Gastroesophageal sphincter (tissue), 4 donors: ENCODE results near the gene ST6GALNAC6. TPM values are rescaled to one million over a fixed set of nuclear protein-coding genes. Genes with fewer than 3 reads are reported as not detected.

Source experiments
- ATAC-seq: fragments of 150-250 bp; one replicate; pipeline ENCODE4 v1.9.1; 2016; ENCODE audit warnings: mild to moderate bottlenecking, moderate library complexity
- H3K27ac ChIP-seq, 4 donors: fragments of 200-600 bp; sonication (generic) in 3 of 4; 1 replicate in 3 of 4; 2 replicates in 1 of 4; pipeline ENCODE4 v1.5.1; 2016 to 2019
- H3K27me3 ChIP-seq: fragments of 200-600 bp; sonication (generic); one replicate; pipeline ENCODE4 v1.5.1; 2019
- H3K36me3 ChIP-seq, 2 donors: fragments of 200-600 bp; sonication (generic); one replicate each; pipeline ENCODE4 v1.5.1; 2019; ENCODE audit warnings: control low read depth in 1 of 2
- H3K4me1 ChIP-seq, 3 donors: fragments of 200-600 bp; sonication (generic); 1 replicate in 2 of 3; 2 replicates in 1 of 3; pipeline ENCODE4 v1.5.1; 2016 to 2019; ENCODE audit warnings: control low read depth in 2 of 3
- H3K4me3 ChIP-seq, 2 donors: fragments of 200-600 bp; sonication (generic); one replicate each; pipeline ENCODE4 v1.5.1; 2019; ENCODE audit warnings: mild to moderate bottlenecking in 1 of 2, moderate library complexity in 1 of 2
- H3K9me3 ChIP-seq, 3 donors: fragments of 200-600 bp; sonication (generic); one replicate each; pipeline ENCODE4 v1.5.1; 2017 to 2019; ENCODE audit warnings: control low read depth in 2 of 3
- EP300 ChIP-seq: sonication (generic); formaldehyde crosslinking; IDR thresholded peaks from one replicate; pipeline ENCODE4 v1.6.1; 2017; ENCODE audit warnings: antibody characterized with exemption, mild to moderate bottlenecking
- POLR2A ChIP-seq, 2 donors: fragments of 450-650 bp; IDR thresholded peaks; one replicate each; pipeline ENCODE4 v1.6.1; 2017; ENCODE audit warnings: antibody characterized with exemption in 2 of 2, mild to moderate bottlenecking in 2 of 2, moderate library complexity in 1 of 2
- POLR2AphosphoS5 ChIP-seq: sonication (generic); formaldehyde crosslinking; IDR thresholded peaks from one replicate; pipeline ENCODE4 v1.6.1; 2017; ENCODE audit warnings: antibody characterized with exemption
- WGBS, 2 donors: methylation state at CpG; one replicate each; pipeline ENCODE4 v1.1.5; 2018; ENCODE audit warnings: low coverage in 1 of 2; 5-methylcytosine and 5-hydroxymethylcytosine counted together
- total RNA-seq, 4 donors: library from RNA; depleted of rRNA; stranded (reverse); fragments of >200 nt; gene quantifications; one replicate each; pipeline ENCODE4 v1.1.0, GENCODE V29; 2016
- TF ChIP-seq, protein P1 (sequence below), 4 experiments: fragments of 200-600 bp in 2 of 4; fragments of 450-650 bp in 2 of 4; sonication (generic) in 1 of 4; IDR thresholded peaks; one replicate each; pipeline ENCODE4 v1.5.1; 2017 to 2019; ENCODE audit warnings: antibody characterized with exemption in 4 of 4, mild to moderate bottlenecking in 2 of 4, moderate library complexity in 2 of 4

ST6GALNAC6 gene
- total RNA-seq, 4 donors from 2014 or later: 112 to 146 (median 132) TPM

- TF ChIP-seq, protein P1, sequence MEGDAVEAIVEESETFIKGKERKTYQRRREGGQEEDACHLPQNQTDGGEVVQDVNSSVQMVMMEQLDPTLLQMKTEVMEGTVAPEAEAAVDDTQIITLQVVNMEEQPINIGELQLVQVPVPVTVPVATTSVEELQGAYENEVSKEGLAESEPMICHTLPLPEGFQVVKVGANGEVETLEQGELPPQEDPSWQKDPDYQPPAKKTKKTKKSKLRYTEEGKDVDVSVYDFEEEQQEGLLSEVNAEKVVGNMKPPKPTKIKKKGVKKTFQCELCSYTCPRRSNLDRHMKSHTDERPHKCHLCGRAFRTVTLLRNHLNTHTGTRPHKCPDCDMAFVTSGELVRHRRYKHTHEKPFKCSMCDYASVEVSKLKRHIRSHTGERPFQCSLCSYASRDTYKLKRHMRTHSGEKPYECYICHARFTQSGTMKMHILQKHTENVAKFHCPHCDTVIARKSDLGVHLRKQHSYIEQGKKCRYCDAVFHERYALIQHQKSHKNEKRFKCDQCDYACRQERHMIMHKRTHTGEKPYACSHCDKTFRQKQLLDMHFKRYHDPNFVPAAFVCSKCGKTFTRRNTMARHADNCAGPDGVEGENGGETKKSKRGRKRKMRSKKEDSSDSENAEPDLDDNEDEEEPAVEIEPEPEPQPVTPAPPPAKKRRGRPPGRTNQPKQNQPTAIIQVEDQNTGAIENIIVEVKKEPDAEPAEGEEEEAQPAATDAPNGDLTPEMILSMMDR (IDR thresholded peaks at IDR 0.05): no peak
- no peak for TF ChIP-seq EP300
- TF ChIP-seq POLR2A (IDR thresholded peaks at IDR 0.05): no peak
- no peak for TF ChIP-seq POLR2AphosphoS5
- Histone ChIP-seq H3K9me3 (peaks cover 0 to 13% (median 0%) of the 10 kb centered on the region in 3 donors), H3K36me3 (peaks cover 0 to 100% of the 10 kb centered on the region in 2 donors), H3K4me3 (no peak overlapping the region), H3K27ac (no peak overlapping the region), H3K4me1 (peaks cover 0 to 11% (median 0%) of the 10 kb centered on the region in 3 donors), H3K27me3 (no peaks in the 10 kb centered on the region)
- no peak for ATAC-seq
- WGBS, 2 donors: 83% methylated on average over 1 of the region's 3 CpGs; no CpG with 5 or more reads in 1 of the 2 donors
These were observed 9.3 kb downstream of the ST6GALNAC6 start for GRCh38 chr9:127890053-127890452.

- WGBS, 2 donors: 68 to 69% methylated on average over 2 of the region's 2 CpGs
- TF ChIP-seq EP300 (no peak), POLR2AphosphoS5 (no peak), POLR2A (IDR thresholded peaks at IDR 0.05) (no peak)
- TF ChIP-seq, protein P1 (IDR thresholded peaks at IDR 0.05): no peak
These were observed 11.6 kb downstream of the ST6GALNAC6 start for GRCh38 chr9:127887792-127888191.

GRCh38 chr9:127886401-127886972 lies 12.9 kb downstream of the ST6GALNAC6 start:
- WGBS, 2 donors: 95 to 97% methylated on average over 4 to 9 of the region's 18 CpGs
- Histone ChIP-seq H3K36me3 (peaks cover 0 to 84% of the 10 kb centered on the region in 2 donors), H3K4me3 (no peak overlapping the region), H3K4me1 (peaks cover 0 to 30% (median 0%) of the 10 kb centered on the region in 3 donors), H3K27me3 (no peaks in the 10 kb centered on the region), H3K27ac (no peak overlapping the region), H3K9me3 (no peaks in the 10 kb centered on the region)
- TF ChIP-seq POLR2A (IDR thresholded peaks at IDR 0.05) (no peak), POLR2AphosphoS5 (no peak), EP300 (no peak)
- TF ChIP-seq, protein P1 (IDR thresholded peaks at IDR 0.05): no peak
- no peak for ATAC-seq

More at GRCh38 chr9:127887792-127888191, 11.6 kb downstream of the ST6GALNAC6 start:
- Histone ChIP-seq H3K4me3 (no peak overlapping the region), H3K36me3 (peaks cover 0 to 95% of the 10 kb centered on the region in 2 donors), H3K9me3 (peaks cover 0 to 2% (median 0%) of the 10 kb centered on the region in 3 donors), H3K27ac (no peak overlapping the region), H3K4me1 (peaks cover 0 to 28% (median 0%) of the 10 kb centered on the region in 3 donors), H3K27me3 (no peaks in the 10 kb centered on the region)
- ATAC-seq: no peak

GRCh38 chr9:127885508-127886281 lies 13.7 kb downstream of the ST6GALNAC6 start:
- WGBS, 2 donors: 53 to 90% methylated on average over 2 to 3 of the region's 13 CpGs
- TF ChIP-seq EP300: no peak
- TF ChIP-seq, protein P1 (IDR thresholded peaks at IDR 0.05): no peak
- TF ChIP-seq POLR2A (IDR thresholded peaks at IDR 0.05): no peak
- no peak for TF ChIP-seq POLR2AphosphoS5
- Histone ChIP-seq H3K27me3 (no peaks in the 10 kb centered on the region), H3K4me1 (peaks cover 0 to 30% (median 0%) of the 10 kb centered on the region in 3 donors), H3K9me3 (no peaks in the 10 kb centered on the region), H3K4me3 (no peak overlapping the region), H3K36me3 (peaks cover 0 to 76% of the 10 kb centered on the region in 2 donors), H3K27ac (peak overlapping the region in 3 of 4 donors; percentile 2 to 30 (median 3))
- no peak for ATAC-seq
